ENCODE data around the gene WDR59. TPM values are rescaled to one million over a fixed set of nuclear protein-coding genes. Genes with fewer than 3 reads are reported as not detected.

Gene WDR59
- total and polyA plus RNA-seq, 2 of the 4 experiments (the other 2 are of a cell fraction): 29.4 to 44.6 TPM

DNA sequence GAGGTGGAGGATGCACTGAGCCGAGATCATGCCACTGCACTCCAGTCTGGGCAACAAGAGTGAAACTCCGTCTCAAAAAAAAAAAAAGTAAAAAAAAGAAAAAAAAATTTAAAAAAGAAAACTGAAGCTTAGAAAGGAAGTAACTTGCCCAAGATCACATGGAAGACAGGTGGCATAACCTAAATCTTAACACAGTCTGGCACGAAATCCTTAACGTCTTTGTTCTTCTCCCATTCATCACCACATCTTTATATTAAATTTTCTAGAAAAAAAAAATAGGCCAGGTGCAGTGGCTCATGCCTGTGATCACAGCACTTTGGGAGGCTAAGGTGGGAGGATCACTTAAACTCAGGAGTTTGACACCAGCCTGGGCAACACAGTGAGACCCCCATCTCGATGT is 9.3 kb downstream of the WDR59 start:
- Histone ChIP-seq H4K5ac (ENCODE audit: low read depth, low read length) (no peak overlapping the region), H4K8ac (ENCODE audit: low read depth in 2 of 2, low read length in 2 of 2) (no peak overlapping the region), H2BK120ac (ENCODE audit: low read depth, low read length) (no peak overlapping the region), H2BK15ac (ENCODE audit: low read depth, low read length) (no peak overlapping the region), H3K27ac (ENCODE audit: insufficient read depth, low read length) (no peak overlapping the region), H3K23ac (ENCODE audit: low read depth, low read length) (no peak overlapping the region), H3K79me1 (ENCODE audit: low read depth in 1 of 2, low read length in 2 of 2) (peaks cover 13 to 31% of the 10 kb centered on the region in 2 experiments), H2BK5ac (ENCODE audit: low read depth, low read length, poor library complexity, severe bottlenecking) (no peak overlapping the region), H3K27me3 (ENCODE audit: control insufficient read depth, insufficient read depth, low read length) (no peaks in the 10 kb centered on the region), H3K4me2 (ENCODE audit: low read depth, low read length) (no peak overlapping the region), H3K9ac (ENCODE audit: low read depth, low read length) (no peak overlapping the region), H3K9me3 (ENCODE audit: control insufficient read depth, insufficient read depth, low read length) (no peaks in the 10 kb centered on the region), H4K91ac (ENCODE audit: insufficient read depth, low read depth, low read length) (no peak overlapping the region), H3K4me1 (ENCODE audit: control insufficient read depth, insufficient read depth, low read length) (no peaks in the 10 kb centered on the region), H4K20me1 (ENCODE audit: insufficient read depth, low read length) (no peaks in the 10 kb centered on the region; the same call in 1 of the 2 replicates), H3K36me3 (ENCODE audit: control insufficient read depth, insufficient read depth, low read length) (peaks cover 8% of the 10 kb centered on the region; the same call in 1 of the 2 replicates), H3K18ac (ENCODE audit: low read depth, low read length) (no peak overlapping the region), H2AK9ac (replicated peaks; ENCODE audit: low read depth, low read length, poor library complexity) (no peak overlapping the region), H3K4me3 (ENCODE audit: insufficient read depth, low read depth, low read length) (no peak overlapping the region), H2AK5ac (ENCODE audit: low read depth, low read length) (no peak overlapping the region), H2BK20ac (ENCODE audit: low read depth, low read length) (no peak overlapping the region), H3K9me1 (ENCODE audit: insufficient read depth, low read length) (peaks cover 8% of the 10 kb centered on the region; the same call in 1 of the 2 replicates), H3K4ac (ENCODE audit: low read depth, low read length) (no peak overlapping the region), H3K56ac (ENCODE audit: extremely low read depth, insufficient read depth, low read length) (no peak overlapping the region), H3K14ac (replicated peaks; ENCODE audit: low read depth, low read length) (no peak overlapping the region), H2AFZ (replicated peaks; ENCODE audit: low read length, poor library complexity) (no peak overlapping the region)
- intact Hi-C loops (cut with micrococcal nuclease): no loop called here
- no peak for DNase-seq
- no peak for TF ChIP-seq BHLHE40 (IDR thresholded peaks at IDR 0.05; ENCODE audit: low read depth, low read length)
- no peak for TF ChIP-seq NFE2L2 (IDR thresholded peaks at IDR 0.05; ENCODE audit: low read depth, low read length)
- POLR2A ChIA-PET (ENCODE audit: unreplicated experiment): interaction anchor here (0.6 kb wide), 1 partner anchor 17 kb away, joined by 4 read pairs; no protein-coding TSS in a partner anchor
- BruUV-seq (replicated peaks): no TSS peak
- no peak for ATAC-seq (ENCODE audit: low read depth)
- in situ Hi-C loops (cut with MboI; ENCODE audit: low sequenced_read_pairs): no loop called here
- CTCF ChIA-PET: no interaction called here
- WGBS, 2 experiments (ENCODE audit: extremely low coverage in 2 of 2, insufficient read length in 1 of 2): 100% methylated on average over 1 of the region's 5 CpGs; no CpG with 5 or more reads in 1 of the 2 experiments
- dilution Hi-C loops (cut with HindIII; ENCODE audit: low sequenced_read_pairs, unreplicated experiment): no loop called here

All from IMR-90 (cell line).